A673 (cell line): ENCODE data around the gene TMED1. TPM values are rescaled to one million over a fixed set of nuclear protein-coding genes. Genes with fewer than 3 reads are reported as not detected.
A peak's percentile ranks its signal among the peaks of the same experiment; 100 is the strongest.

Source experiments
- BruUV-seq: library from RNA; stranded (reverse); fragments of 400-500 nt; replicated peaks from 2 replicates; lab custom pipeline; 2021; lab: Mats Ljungman, UMichigan
- CTCF ChIA-PET: fragments of 300-600 bp; sonication (Branson Sonifier 250); formaldehyde crosslinking; loops from one replicate; lab custom pipeline; 2022; ENCODE audit warnings: antibody characterized with exemption; lab: Charles Lee
- POLR2A ChIA-PET: fragments of 300-600 bp; sonication (Branson Sonifier 250); formaldehyde crosslinking; loops from one replicate; lab custom pipeline; 2022; ENCODE audit warnings: antibody characterized with exemption; ENCODE audit not compliant: low non-redundant PET; lab: Charles Lee
- DNase-seq: peaks from one replicate; pipeline ENCODE4 v3.0.0-alpha.2; 2015; ENCODE audit warnings: low spot score
- H3K27ac ChIP-seq: fragments of 200-600 bp; sonication (generic); 2 replicates; pipeline ENCODE4 v1.5.1; 2016; ENCODE audit warnings: mixed run types, low read depth, mild to moderate bottlenecking, mixed read lengths, antibody characterized with exemption, low read length; ENCODE audit not compliant: poor library complexity, severe bottlenecking
- H3K27me3 ChIP-seq: fragments of 200-600 bp; sonication (generic); replicated peaks from 2 replicates; pipeline ENCODE4 v1.6.1; 2017; ENCODE audit warnings: mixed run types, low read depth, mild to moderate bottlenecking, mixed read lengths, antibody characterized with exemption, low read length; ENCODE audit not compliant: insufficient read depth, poor library complexity
- H3K36me3 ChIP-seq: fragments of 200-600 bp; sonication (generic); 2 replicates; pipeline ENCODE4 v1.6.1; 2016; ENCODE audit warnings: mixed run types, mild to moderate bottlenecking, mixed read lengths, antibody characterized with exemption, low read length; ENCODE audit not compliant: insufficient read depth, poor library complexity, severe bottlenecking
- H3K4me1 ChIP-seq: fragments of 200-600 bp; sonication (generic); 2 replicates; pipeline ENCODE4 v1.6.1; 2017; ENCODE audit warnings: mixed run types, mild to moderate bottlenecking, mixed read lengths, antibody characterized with exemption, low read length; ENCODE audit not compliant: insufficient read depth, poor library complexity, severe bottlenecking
- H3K4me3 ChIP-seq: fragments of 200-600 bp; sonication (generic); 2 replicates; pipeline ENCODE4 v1.5.1; 2016; ENCODE audit warnings: low read depth, mixed run types, mild to moderate bottlenecking, mixed read lengths, low read length; ENCODE audit not compliant: poor library complexity, severe bottlenecking
- H3K9me3 ChIP-seq: fragments of 200-600 bp; sonication (generic); 2 replicates; pipeline ENCODE4 v1.6.1; 2016; ENCODE audit warnings: mixed run types, low read depth, mild to moderate bottlenecking, mixed read lengths, antibody characterized with exemption, low read length; ENCODE audit not compliant: poor library complexity, severe bottlenecking
- CTCF ChIP-seq: fragments of 300-800, 200-600 bp; sonication (generic); conservative IDR thresholded peaks from 2 replicates; pipeline ENCODE4 v1.5.1; 2017; ENCODE audit warnings: low read depth, mild to moderate bottlenecking, antibody characterized with exemption, low read length, moderate library complexity, mixed read lengths
- EZH2 ChIP-seq: fragments of 200-600 bp; sonication (generic); IDR thresholded peaks from 2 replicates; pipeline ENCODE4 v1.6.1; 2017; ENCODE audit warnings: borderline replicate concordance, low read depth, mild to moderate bottlenecking, mixed read lengths, antibody characterized with exemption, low read length; ENCODE audit not compliant: poor library complexity, severe bottlenecking
- intact Hi-C: fragments of 100-400 bp; cut with micrococcal nuclease; formaldehyde crosslinking; loops from one replicate; pipeline ENCODE4 v1.10.0; 2022; ENCODE audit not compliant: unreplicated experiment
- total RNA-seq: library from RNA; stranded (reverse); gene quantifications from 2 replicates; pipeline ENCODE4 v1.2.3, GENCODE V29; 2021

The TMED1 gene
- total RNA-seq, 1 experiment from 2014 or later = 27.3 TPM

- Histone ChIP-seq H3K9me3 (no peaks in the 10 kb centered on the region), H3K36me3 (no peaks in the 10 kb centered on the region), H3K4me3 (no peak overlapping the region), H3K27ac (no peak overlapping the region), H3K27me3 (no peaks in the 10 kb centered on the region), H3K4me1 (peaks cover 14% of the 10 kb centered on the region)
- no peak for DNase-seq
- ChIA-PET CTCF (no interaction called here), POLR2A (no interaction called here)
- intact Hi-C loops = loop anchor here (10.0 kb wide), 1 partner anchor 284 kb away; the partner anchor contains the start of gene AP1M2
- no TSS peak for BruUV-seq
- TF ChIP-seq EZH2 (no peak), CTCF (no peak)
Measured at GRCh38 chr19:10868872-10869547, 33.0 kb upstream of the TMED1 start.

- CTCF ChIA-PET = interaction anchor here (2.0 to 3.0 kb wide), 2 partner anchors 31 to 148 kb away, joined by 7 to 46 read pairs; partner anchors contain the start of genes DNM2 and TMED1
- peaks cover 13% of the 10 kb centered on the region for H3K4me1 ChIP-seq
- DNase-seq = no peak
- intact Hi-C loops = loop anchor here (10.0 kb wide), 1 partner anchor 282 kb away; the partner anchor contains the start of gene AP1M2
- no TSS peak for BruUV-seq
- H3K27ac ChIP-seq = no peak overlapping the region
- no peaks in the 10 kb centered on the region for H3K27me3 ChIP-seq
- TF ChIP-seq EZH2 (no peak), CTCF (no peak)
- no peaks in the 10 kb centered on the region for H3K9me3 ChIP-seq
- POLR2A ChIA-PET = no interaction called here
- H3K36me3 ChIP-seq = no peaks in the 10 kb centered on the region
- H3K4me3 ChIP-seq = no peak overlapping the region
Measured at GRCh38 chr19:10866495-10866894, 30.5 kb upstream of the TMED1 start.

- no TSS peak for BruUV-seq
Measured at GRCh38 chr19:10864538-10864899, 28.5 kb upstream of the TMED1 start.

More at GRCh38 chr19:10864538-10864899, 28.5 kb upstream of the TMED1 start:
- ChIA-PET POLR2A (no interaction called here), CTCF (interaction anchor here (0.5 to 3.0 kb wide), 12 partner anchors 10 to 278 kb away, joined by 3 to 46 read pairs (median 4); partner anchors contain the start of genes DNM2, QTRT1 and TMED1)
- peak; percentile 85 for DNase-seq
- H3K27me3 ChIP-seq = no peaks in the 10 kb centered on the region
- TF ChIP-seq EZH2 = no peak
- TF ChIP-seq CTCF = peak; percentile 97
- no peak overlapping the region for H3K27ac ChIP-seq
- no peaks in the 10 kb centered on the region for H3K9me3 ChIP-seq
- H3K4me3 ChIP-seq = no peak overlapping the region
- intact Hi-C loops = loop anchor here (1.0 to 10.0 kb wide), 2 partner anchors 147 to 280 kb away; partner anchors contain the start of gene AP1M2
- no peaks in the 10 kb centered on the region for H3K36me3 ChIP-seq
- peaks cover 8% of the 10 kb centered on the region for H3K4me1 ChIP-seq
